Measurements from ENCODE around the gene RECK.
"Not testable (repeated sequence)": the region's sequence is repeated elsewhere in the genome, so short reads cannot be mapped to it uniquely, and the experiment has no call there.

Gene RECK

DNA sequence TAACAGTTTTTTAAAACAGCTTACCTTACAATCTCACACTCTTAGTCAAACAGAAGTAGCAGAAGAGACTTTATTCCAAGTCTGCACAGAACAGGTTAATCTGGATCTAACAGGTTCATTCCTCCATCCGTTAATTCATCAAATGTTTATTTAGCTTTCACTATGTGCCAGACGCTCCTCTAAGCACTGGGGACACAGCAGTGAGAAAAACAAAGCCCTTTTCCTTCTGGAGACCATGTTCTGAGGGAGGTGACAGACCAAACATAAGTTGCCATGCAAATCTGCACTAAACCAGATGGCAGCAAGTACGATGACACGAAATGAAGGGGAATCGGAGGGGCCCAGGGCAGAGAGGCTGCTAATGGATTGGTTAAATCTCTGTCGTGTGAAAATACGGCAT, 82.8 kb downstream of the RECK start:
- peak; percentile 84 for DNase-seq

DNA sequence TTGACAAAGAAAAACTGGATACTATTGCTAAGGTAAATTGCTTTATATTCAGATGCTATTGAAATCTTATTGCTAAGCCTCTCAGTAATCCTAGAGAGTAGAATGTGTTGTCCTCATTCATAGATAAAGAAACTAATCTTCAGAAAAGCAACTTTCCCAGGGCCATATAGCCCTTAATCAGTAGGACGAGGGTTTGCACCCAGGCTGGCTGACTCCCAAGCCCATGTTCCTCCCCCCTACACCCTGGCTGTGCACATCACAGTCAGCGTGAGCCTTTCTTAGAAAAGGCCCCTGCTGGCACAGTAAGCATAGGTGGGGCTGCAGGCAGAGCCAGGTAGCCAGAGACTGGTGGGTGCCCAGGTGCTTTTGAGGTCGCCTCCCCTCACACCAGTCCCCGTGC, 84.0 kb downstream of the RECK start:
- no peak for DNase-seq

DNA sequence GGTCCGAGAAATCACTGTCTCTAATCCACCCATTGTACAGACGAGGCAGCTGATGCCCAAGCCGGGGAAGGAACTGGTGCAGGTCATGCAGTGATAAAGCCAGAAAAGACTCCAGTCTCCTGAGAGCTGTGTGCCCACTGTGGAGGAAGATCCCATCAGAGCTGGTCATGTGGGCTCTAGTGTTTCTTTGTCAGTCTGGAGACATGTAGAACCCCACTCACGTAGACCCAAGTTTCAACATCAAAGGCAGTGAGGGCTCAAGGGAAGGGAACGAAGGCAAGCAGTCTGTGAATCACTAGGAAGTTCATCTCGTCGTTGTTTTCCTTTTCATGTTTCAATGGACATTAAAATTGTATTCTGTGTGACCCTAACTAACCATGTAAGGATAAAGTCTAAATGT, 85.3 kb downstream of the RECK start:
- DNase-seq = no peak

DNA sequence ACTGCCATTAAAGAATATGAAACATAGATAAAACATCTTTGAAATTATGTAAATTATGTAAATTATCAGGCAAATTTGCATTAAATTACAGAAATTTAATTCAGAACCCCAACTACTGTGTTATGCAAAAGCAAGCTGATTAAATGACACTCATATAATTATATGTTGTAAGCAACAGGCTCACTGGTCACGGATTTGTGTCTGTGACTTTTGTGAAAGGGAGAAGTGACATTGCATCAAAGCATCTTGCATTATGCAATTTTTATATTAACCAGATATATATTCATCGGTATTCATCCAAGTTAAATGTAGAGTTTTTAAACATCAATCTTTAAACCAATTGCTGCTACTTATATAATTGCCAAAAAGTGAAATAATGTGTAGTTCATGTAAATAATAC, 86.8 kb downstream of the RECK start:
- no peak for DNase-seq

DNA sequence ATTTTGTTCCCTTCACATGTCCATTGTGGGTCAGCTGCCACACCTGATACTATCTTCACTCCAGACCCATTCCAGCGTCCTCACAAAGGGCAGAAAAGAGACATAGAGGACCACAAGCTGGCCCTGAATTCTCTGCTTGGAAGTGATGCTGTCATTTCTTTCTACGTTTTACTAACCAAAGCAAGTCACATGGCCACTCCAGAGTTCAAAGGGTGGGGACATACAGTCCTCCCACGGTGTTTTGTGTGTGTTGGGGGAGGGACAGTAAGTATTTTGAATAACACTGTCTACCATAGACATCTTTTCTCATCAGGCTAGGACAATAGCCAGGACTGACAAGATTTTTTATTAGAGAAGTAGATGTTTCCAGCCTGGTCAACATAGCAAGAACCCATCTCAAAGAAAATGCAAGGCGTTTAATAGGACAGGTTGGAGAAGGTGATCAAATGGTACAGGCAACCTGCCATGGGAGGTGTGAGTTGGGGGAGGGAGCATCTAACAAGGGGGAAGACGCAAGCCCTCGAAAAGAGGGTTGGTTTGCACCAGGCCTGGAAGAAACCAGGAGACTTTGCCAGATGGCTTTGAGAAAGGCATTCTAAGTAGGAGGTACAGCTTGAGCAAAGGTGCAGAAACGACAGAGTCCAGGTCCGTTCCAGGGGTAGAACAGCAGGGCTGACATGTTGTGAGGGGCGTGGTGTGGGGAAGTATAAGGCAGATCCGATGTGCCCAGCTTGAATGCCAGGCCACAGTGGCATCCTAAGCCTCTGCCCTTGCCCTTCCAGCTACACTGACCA, 88.5 kb downstream of the RECK start:
- DNase-seq = no peak

DNA sequence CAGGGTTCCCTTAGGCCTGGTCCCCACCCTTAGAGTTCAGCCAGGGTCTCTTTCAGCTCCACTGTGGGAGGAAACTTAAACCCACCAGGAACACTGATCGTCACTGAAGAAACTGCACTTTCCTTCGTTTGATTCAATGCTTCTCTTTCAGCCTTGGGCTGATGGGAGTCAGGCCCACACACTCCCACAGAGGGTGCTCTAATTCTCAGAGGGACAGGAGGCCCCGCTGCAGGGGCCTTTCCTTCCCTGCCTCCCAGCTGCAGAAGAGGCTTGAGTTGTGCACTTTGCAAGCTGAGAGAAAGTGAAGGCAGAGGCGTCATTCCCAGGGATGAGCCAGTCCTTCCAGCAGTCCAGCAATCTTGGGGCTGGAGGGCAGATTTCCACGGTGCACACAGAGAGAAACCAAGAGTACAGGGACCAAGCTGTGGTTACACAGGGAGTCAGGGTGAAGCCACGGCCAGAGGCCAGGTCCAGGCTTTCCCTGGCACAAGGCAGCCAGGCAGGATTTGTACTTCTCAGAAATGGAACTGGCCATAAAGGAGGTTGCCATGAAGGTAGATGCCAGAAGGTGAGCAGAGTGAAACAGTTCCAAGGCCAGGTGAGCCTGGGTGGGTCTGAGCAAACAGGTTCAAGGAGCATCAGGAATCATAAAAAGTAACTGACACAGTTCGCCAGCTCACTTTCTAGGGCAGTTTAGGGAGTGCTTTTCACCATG, 89.5 kb downstream of the RECK start:
- no peak for DNase-seq

DNA sequence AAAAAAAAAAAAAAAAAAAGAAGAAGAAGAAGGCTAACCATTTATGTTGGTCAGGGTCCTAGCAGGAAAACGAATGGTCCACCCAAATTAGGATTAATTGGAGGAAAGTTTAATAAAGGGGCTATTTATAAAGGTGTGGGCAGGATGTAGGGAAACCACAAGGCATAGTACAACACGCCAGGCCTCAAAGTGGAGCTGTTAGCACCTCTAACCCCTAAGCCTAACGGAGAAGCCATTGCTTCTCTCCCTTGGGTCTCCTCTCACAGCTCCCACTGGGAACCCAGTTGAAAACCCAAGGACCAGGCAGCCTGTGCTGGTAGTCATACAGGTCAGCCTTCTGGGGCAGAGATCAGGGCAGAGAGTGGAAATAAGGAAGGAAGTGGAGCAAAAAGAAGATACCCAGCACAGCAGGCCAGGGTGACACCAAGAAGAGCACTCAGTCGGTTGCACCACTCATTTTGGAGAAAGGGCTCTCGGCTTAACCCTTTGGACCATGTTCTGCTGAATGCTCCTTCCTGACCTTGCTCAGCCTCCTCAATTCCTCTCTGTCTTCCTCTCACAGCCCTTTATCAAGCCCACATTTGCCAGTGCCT, 91.0 kb downstream of the RECK start:
- no peak for DNase-seq

DNA sequence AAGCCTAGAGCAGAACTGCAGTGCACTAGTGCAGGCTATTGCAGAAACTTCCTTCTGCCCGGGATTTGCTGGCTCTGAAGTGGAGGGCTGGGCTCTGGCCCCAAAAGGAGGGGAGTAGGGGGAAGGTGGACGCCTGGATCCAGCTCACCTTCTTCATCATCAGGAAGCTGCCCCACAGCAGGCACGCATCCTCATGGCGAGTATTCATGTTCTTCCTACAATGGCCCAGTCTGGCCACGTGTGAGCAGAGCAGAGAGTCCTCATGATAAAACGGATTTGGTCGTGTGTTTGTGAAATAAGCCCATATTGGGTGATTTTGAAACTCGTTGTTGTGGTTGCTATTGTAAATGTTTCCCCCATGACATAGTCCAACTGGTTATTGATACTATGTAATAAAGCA, 91.6 kb downstream of the RECK start:
- DNase-seq = no peak

DNA sequence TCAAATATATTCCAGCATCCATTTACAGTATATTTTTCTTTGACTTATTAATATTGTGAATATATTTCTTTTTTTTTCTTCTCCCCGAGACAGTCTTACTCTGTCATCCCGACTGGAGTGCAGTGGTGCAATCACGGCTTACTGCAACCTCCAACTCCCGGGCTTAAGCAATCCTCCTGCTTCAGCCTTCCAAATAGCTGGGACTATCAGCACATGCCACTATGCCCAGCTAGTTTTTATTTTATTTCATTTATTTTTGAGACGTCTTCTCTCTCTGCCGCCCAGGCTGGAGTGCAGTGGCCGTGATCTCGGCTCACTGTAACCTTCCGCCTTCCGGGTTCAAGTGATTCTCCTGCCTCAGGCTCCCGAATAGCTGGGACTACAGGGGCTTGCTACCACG, 92.4 kb downstream of the RECK start:
- no peak for DNase-seq

DNA sequence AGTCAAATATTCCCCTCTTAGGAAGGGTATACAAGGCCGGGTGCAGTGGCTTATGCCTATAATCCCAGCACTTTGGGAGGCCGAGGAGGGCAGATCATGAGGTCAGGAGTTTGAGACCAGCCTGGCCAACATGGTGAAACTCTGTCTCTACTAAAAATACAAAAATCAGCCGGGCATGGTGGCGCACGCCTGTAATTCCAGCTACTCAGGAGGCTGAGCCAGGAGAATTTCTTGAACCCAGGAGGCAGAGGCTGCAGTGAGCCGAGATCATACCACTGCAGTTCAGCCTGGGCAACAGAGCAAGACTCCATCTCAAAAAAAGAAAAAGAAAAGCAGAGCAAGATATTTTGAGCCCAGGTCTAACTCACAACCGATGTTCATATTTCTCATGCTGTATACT, 95.0 kb downstream of the RECK start:
- not testable (repeated sequence) for DNase-seq

DNA sequence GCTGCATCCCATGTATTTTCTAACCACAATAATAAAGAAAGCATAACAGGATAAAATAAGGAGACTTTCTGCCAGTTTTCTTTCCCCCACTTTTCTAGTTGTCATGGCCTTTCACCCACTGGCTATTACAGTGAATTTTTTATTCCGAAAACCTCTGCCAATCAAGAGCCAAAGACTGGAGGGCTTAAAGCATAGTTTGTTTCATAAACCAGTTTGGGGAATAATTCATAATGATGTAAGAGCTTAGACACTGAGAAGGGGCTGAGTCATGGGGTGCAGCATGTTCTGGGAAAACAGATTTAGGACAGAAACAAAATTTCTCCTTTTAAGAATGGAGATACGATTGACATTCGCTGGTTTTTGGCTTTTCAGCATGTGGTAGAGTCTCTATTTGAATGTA, 95.4 kb downstream of the RECK start:
- DNase-seq = no peak

DNA sequence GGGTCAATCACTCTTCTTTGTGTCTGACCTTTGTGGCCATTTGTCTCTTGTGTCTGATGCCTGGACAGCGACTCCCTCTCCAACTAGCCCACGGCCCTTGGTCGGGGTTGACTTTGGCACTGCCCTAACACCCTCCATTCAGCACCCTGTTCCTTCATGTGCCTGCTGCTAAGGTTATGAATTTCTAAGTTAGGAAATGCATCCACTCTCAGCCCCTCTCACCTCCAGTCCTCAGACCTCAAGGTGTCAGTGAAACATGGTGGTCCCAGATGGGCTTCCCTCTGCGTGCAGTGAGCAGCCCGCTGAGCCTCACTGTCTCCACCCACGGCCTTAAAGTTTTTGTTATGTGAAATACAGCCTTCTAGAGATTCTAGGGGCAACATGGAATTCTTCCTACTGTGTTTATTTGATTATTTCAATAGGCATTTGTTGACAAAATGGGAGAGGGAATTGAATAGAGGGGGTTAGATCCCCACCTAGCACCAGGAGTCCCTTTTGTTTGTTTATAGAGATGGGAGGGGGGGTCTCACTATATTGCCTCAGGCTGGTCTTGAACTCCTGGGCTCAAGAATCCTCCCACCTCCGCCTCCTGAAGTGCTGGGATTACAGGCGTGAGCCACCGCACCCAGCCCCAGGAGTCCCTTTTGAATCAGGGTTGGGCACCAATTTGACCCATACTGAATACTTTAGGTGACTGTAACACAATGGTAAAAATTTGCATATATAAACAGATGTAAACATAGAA, 98.2 kb downstream of the RECK start:
- DNase-seq = no peak

DNA sequence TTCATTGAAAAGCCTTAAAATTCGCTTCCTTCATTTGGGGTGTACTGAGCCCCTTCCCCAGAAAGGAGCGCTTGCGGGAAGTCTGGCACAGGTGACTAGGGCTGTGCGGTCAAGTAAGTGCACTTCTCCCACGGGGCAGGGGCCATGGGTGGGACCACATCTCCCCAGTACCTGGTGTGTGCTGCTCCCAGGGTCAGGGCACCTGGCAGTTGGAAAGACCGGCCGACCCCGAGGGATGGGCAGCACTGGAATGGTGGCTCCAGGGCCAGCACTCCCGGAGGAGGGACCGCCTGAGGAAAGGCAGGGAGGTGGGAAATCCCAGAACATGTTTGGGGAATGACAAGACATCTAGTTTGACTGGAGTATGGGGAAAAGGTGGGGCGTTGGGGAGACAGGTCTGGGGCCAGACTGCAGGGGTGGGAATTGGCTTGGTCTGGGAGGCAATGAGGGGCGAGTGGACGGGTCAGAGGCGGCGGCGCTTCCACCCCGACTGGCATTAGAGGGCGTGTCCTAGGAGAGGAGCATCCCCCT, 99.1 kb downstream of the RECK start:
- DNase-seq = no peak

DNA sequence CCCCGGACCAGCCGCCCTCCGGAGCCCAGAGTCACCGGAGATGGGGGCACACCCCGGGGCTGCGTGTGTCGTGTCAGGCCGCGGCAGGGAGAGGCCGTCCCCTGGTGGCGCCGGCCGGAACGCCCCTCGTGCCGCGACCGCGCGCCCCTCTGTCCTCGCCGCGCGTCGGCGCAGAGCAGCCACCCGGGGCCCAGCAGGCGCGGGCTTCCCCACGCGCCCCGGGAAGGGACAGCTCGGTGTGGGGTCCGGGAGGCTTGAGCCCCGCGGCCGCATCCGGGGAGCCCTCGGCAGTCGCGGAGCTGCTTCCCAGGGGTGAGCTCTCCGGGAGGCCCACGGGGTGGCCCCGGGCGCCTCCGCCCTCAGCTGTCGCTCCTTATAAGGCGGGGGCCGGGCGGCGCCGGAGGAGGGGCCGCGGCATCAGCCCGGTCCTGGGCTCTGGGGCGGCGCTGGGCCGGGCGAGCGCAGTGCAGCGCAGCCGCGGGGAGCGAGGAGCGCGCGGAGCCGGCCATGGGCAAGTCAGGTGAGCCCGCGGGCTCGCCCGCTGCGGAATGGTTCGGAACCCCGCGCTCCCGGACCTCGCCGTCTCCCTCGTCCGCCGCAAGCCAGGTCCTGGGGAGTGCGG, 99.7 kb downstream of the RECK start, which contains the start of gene GLIPR2:
GLIPR2 (plus strand) TSS at position 462 of the 622 bp plus-strand sequence; CDS start at position 508, 46 bp downstream.
- DNase-seq = no peak

DNA sequence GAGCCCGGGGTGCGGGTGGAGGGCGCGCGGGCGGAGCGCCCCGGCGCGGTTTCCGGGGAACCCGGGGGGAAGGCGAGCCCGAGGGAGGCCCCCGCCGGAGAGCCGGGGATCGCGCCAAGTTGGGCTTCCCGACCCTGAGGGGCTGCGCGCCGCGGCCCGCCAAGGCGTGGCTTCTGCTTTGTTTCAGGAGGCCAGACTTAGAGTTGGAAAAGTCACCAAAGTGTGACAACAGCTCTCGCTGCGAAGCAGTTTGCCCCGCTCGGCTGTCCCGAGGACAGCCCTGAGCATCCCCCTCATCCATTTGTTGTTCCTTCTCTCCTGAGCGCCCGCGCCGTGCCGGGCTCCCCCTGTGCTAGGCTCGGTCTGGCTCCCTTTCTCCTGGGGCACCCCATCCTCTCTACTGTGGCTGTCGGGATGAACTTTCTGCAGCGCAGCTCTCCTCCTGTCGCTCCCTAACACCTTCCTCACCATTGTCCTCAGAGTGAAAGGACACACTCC, 100.2 kb downstream of the RECK start:
- no peak for DNase-seq

DNA sequence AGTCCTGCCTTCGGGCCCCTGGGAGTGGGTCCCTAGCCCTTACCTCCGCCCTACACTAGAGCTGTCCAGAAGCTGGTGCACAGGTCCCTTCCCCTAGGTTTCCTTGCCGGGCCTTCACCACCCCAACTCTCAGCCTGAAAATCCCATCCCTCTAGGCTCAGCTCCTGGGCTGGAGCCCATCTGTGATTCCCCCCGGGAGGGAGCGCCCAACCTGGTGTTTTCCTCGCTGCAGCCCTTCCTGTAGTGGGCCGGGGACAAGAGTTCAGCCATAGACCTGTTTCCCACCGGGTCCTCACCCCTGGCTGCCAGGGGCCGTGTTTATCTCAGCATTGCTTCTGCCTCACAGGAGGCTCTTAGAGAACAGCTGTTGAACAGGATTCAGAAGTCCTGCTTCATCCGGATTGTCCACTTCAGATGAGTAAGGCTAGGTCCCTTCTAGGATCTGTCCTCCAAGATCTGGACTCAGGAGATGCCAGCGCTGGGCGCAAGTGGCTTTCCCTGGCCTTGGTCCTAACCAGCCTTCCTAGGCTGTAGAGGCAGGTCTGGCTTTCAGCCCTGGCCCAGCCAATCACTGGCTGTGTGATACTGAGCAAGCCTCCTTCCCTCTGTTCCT, 100.8 kb downstream of the RECK start:
- DNase-seq = no peak

DNA sequence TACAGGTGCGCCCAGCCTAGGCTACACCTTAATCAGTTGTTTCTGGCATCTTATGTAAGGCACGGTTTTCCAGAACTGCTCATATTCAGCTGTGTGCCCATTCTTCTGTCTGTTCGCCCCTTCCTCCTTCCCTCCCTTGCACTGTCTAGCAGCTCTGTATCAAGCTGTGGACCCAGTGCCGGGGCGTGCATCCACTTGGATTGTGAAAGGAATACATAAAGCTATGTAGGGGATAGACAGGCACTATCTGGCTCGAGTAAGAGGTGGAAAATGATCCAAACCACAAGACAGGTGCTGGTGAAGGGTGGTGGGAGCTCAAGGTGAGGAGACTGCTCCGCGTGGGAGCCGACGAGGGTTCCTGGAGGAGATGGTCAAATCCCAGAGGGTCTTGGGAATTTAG, 101.8 kb downstream of the RECK start:
- no peak for DNase-seq

DNA sequence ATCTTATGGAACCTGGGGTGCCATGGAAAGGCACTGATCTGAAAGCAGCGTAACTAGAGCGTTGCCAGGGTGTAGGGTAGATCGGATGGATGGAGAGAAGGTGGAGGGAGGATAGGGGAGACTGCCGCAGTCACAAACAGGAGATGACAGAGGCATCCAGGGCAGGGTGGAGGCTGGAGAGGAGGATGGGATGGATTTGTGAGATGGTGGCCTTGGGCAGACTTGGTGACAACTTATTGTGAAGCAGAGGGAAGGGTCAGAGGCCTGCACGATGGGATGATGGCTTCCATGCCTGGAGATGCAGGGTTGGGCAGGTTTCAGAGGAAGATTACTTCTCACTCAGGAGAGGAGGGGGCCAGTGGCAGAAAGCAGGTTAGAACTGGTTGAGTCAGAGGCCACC, 102.2 kb downstream of the RECK start:
- DNase-seq = no peak

DNA sequence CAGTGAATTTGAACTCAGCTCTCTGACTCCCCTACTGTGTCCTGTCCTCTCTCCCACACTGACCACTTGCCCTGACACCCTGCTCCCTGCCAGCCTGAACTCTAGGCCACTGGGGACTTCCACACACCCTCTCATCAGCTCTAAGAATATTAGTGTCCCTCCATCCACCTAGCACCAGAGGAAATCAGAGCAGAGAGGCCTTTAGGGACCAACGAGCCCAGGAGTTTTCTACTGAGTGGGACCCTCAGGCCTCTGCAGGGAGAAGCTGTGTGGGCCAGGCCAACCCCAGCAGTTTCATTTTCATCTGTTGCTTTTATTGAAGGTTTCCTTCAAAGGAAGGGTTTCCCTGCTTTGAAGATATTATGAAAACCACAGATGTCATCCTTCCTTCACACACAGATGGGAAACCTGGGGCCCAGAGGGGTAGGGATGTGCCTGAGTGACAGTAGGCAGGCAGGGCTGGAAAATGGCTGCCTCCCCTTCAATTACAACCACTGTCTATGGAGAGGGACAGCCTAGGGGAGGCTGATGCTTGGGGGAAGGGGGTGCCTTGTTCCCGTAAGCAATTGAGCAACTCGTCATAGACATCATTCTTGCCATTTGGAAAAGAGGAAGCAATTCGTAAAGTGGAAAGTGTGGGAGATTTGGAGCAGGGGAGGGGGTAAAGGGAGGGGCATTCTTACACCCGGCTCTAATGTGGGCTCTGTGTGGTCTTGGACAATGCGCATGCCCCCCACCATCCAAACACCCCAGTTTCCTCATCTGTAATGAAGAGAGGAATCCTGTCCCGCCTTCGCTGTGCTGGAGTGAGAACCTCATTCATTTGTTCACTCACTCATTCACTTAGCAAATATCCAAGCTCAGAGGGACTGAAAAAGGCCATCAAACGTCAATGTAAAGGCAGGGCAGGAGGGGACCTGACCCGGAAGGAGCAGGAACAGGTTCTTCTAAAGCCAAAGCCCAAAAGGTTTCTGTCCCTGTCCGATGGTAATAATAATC, 103.7 kb downstream of the RECK start:
- no peak for DNase-seq

DNA sequence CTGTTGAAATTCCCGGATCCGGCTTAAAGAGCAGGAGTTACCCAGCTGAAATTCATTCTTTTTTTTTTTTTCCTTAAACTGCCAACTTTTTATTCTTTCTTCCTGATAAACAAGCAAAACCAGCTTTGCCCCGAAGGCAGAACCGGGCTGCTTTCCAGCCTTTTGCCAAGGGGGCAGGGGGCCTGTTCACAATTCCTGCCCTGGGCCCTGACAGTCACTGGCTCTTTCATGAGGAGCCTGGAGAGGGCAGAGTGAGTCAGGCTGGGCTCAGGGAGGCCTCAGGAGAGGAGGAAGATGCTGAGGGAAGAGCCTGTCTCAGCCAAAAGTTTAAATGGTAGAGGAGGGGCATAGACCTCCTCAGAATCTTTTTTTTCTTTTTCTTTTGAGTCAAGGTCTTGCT, 104.6 kb downstream of the RECK start:
- DNase-seq = no peak

DNA sequence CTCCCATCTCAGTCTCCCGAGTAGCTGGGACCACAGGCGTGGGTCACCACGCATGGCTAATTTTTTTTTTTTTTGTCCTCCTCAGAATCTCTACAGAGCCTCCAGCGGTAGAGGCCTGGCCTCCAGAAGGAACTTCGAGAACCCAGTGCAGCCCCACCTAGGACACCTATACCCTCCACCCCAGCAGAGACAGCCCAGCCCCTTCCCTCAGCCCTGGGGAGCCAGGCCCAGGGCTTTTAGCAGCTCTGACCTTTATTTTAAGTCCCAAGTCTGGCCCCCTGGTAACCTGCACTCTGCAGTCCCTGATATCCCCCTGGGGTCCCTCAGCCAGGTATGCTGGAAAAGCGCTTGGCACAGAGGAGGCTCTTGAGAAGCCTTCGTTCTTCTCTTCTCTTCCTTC, 105.0 kb downstream of the RECK start:
- DNase-seq = no peak
